Liver (tissue), 9 donors: ENCODE results near the gene GPHN. TPM values are rescaled to one million over a fixed set of nuclear protein-coding genes. Genes with fewer than 3 reads are reported as not detected.

ENCODE experiments used
- DNase-seq: peaks from one replicate; pipeline ENCODE4 v3.0.0-alpha.2; 2017; ENCODE audit warnings: low spot score
- H3K27ac ChIP-seq, 2 donors: one replicate each; pipeline ENCODE4 v1.7.0; 2013; ENCODE audit warnings: inconsistent platforms in 2 of 2, low read length in 2 of 2, control low read depth in 1 of 2, low read depth in 1 of 2, mild to moderate bottlenecking in 1 of 2
- H3K27me3 ChIP-seq, 4 donors: one replicate each; pipeline versions ENCODE4 v1.6.1 to v1.7.0; 2013; ENCODE audit warnings: low read length in 3 of 4, inconsistent platforms in 1 of 4, mild to moderate bottlenecking in 1 of 4, moderate library complexity in 1 of 4; ENCODE audit not compliant: control insufficient read depth in 4 of 4, insufficient read depth in 4 of 4
- H3K36me3 ChIP-seq, 4 donors: one replicate each; pipeline versions ENCODE4 v1.6.1 to v1.7.0; 2013; ENCODE audit warnings: low read length in 3 of 4, mild to moderate bottlenecking in 3 of 4, low read depth in 1 of 4, moderate library complexity in 1 of 4; ENCODE audit not compliant: control insufficient read depth in 4 of 4, insufficient read depth in 3 of 4
- H3K4me1 ChIP-seq, 4 donors: one replicate each; pipeline versions ENCODE4 v1.6.1 to v1.7.0; 2013; ENCODE audit warnings: low read length in 3 of 4, mild to moderate bottlenecking in 3 of 4, moderate library complexity in 1 of 4; ENCODE audit not compliant: control insufficient read depth in 4 of 4, insufficient read depth in 4 of 4
- H3K4me3 ChIP-seq, 3 donors: one replicate each; pipeline versions ENCODE4 v1.6.1 to v1.7.0; 2013; ENCODE audit warnings: low read length in 3 of 3, control low read depth in 1 of 3, low read depth in 1 of 3, mild to moderate bottlenecking in 1 of 3
- H3K9ac ChIP-seq, 2 donors: one replicate each; pipeline ENCODE4 v1.7.0; 2013; ENCODE audit warnings: low read length in 2 of 2, mild to moderate bottlenecking in 2 of 2, moderate library complexity in 2 of 2, control low read depth in 1 of 2, low read depth in 1 of 2
- H3K9me3 ChIP-seq, 4 donors: one replicate each; pipeline versions ENCODE4 v1.6.1 to v1.7.0; 2013; ENCODE audit warnings: low read length in 3 of 4; ENCODE audit not compliant: control insufficient read depth in 4 of 4
- ATF3 ChIP-seq: IDR thresholded peaks from 2 replicates; pipeline ENCODE4 v1.6.1; 2016; ENCODE audit warnings: antibody characterized with exemption
- EGR1 ChIP-seq, 2 donors: IDR thresholded peaks; 2 replicates each; pipeline ENCODE4 v1.6.1; 2016 to 2018; ENCODE audit warnings: antibody characterized with exemption in 2 of 2, low read depth in 2 of 2
- FOXA1 ChIP-seq: IDR thresholded peaks from 2 replicates; pipeline ENCODE4 v1.6.1; 2016; ENCODE audit warnings: antibody characterized with exemption
- FOXA2 ChIP-seq: IDR thresholded peaks from 2 replicates; pipeline ENCODE4 v1.6.1; 2016; ENCODE audit warnings: antibody characterized with exemption
- HNF4A ChIP-seq, 2 donors: conservative IDR thresholded peaks; 2 replicates each; pipeline ENCODE4 v1.6.1; 2016; ENCODE audit warnings: antibody characterized with exemption in 2 of 2, mild to moderate bottlenecking in 2 of 2
- JUND ChIP-seq, 2 donors: IDR thresholded peaks; 2 replicates each; pipeline ENCODE4 v1.6.1; 2016; ENCODE audit warnings: antibody characterized with exemption in 2 of 2
- NR2F2 ChIP-seq: IDR thresholded peaks from 2 replicates; pipeline ENCODE4 v1.6.1; 2016; ENCODE audit warnings: antibody characterized with exemption
- RAD21 ChIP-seq, 2 donors: IDR thresholded peaks; 2 replicates each; pipeline ENCODE4 v1.6.1; 2016; ENCODE audit warnings: antibody characterized with exemption in 2 of 2, mild to moderate bottlenecking in 2 of 2
- REST ChIP-seq: IDR thresholded peaks from 2 replicates; pipeline ENCODE4 v1.6.1; 2016; ENCODE audit warnings: antibody characterized with exemption, mild to moderate bottlenecking
- TAF1 ChIP-seq: conservative IDR thresholded peaks from 2 replicates; pipeline ENCODE4 v1.6.1; 2016; ENCODE audit warnings: antibody characterized with exemption, mild to moderate bottlenecking
- YY1 ChIP-seq: IDR thresholded peaks from 2 replicates; pipeline ENCODE4 v1.6.1; 2016; ENCODE audit warnings: antibody characterized with exemption, mild to moderate bottlenecking
- WGBS: extraction: QIAGEN DNeasy Blood & Tissue Kit; methylation state at CpG from one replicate; pipeline ENCODE4 v1.1.7; 2013; 5-methylcytosine and 5-hydroxymethylcytosine counted together
- polyA plus RNA-seq, 2 donors: library from polyadenylated mRNA; stranded (reverse) in 1 of 2; unstranded in 1 of 2; fragments of 200-250 nt in 1 of 2; fragments of >200 nt in 1 of 2; fragmentation: Nextera tagmentation in 1 of 2; extraction: Ambion mirVana in 1 of 2; gene quantifications; one replicate each; pipeline versions ENCODE4 v1.2.1 to v1.2.3, GENCODE V29; 2013 to 2015
- total RNA-seq, 2 donors: library from RNA; depleted of rRNA; stranded (reverse); fragments of >200 nt; gene quantifications; one replicate each; pipeline ENCODE4 v1.2.3, GENCODE V29; 2014
- TF ChIP-seq, protein P1 (sequence below): fragments of 150-350 bp; IDR thresholded peaks from 2 replicates; pipeline ENCODE4 v1.5.1; 2017; ENCODE audit warnings: improper control_type of control experiment, low read depth, low read length; ENCODE audit not compliant: missing input control
- TF ChIP-seq, protein P2 (sequence below): IDR thresholded peaks from 2 replicates; pipeline ENCODE4 v1.6.1; 2016; ENCODE audit warnings: antibody characterized with exemption
- TF ChIP-seq, protein P3 (sequence below): IDR thresholded peaks from 2 replicates; pipeline ENCODE4 v1.6.1; 2016; ENCODE audit warnings: antibody characterized with exemption
- donor health status: healthy.
- donor health status: healthy.
- donor health status: healthy.
- donor health status: healthy.
- donor health status: healthy.

Gene GPHN
- total and polyA plus RNA-seq, 4 donors = 18.4 to 76.4 (median 47.4) TPM

DNA sequence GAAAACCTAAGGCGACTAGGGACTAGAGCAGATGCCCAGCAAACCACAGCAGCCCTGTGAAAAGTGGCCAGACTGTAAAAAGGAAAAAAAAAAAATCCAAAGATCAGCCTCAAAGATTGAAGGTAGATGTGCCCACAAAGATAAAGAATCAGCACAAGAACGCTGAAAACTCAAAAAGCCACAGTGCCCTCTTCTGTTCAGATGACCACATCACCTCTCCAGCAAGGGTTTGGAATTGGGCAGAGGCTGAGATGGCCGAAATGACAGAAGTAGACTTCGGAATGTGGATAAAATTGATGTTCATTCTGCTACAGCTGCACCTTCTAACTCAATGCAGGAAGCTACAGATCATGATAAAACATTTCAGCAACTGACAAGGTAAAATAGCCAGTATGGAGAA lies 154.4 kb downstream of the GPHN start:
- no peak for DNase-seq
- WGBS = 79% methylated on average over 4 of the region's 4 CpGs
- no peaks in the 10 kb centered on the region for H3K36me3 ChIP-seq
- no peak overlapping the region for H3K4me3 ChIP-seq
- H3K27ac ChIP-seq = no peak overlapping the region
- peaks cover 0 to 4% (median under 1%) of the 10 kb centered on the region in 4 donors for H3K9me3 ChIP-seq
- H3K27me3 ChIP-seq = no peaks in the 10 kb centered on the region
- no peaks in the 10 kb centered on the region for H3K4me1 ChIP-seq
- no peak overlapping the region for H3K9ac ChIP-seq
- no peak for TF ChIP-seq NR2F2
- TF ChIP-seq RAD21 (IDR thresholded peaks at IDR 0.05) = peak; percentile 64 to 77
- no peak for TF ChIP-seq EGR1 (IDR thresholded peaks at IDR 0.05; ENCODE audit: low read depth in 2 of 2)
- no peak for TF ChIP-seq TAF1
- TF ChIP-seq, protein P1, sequence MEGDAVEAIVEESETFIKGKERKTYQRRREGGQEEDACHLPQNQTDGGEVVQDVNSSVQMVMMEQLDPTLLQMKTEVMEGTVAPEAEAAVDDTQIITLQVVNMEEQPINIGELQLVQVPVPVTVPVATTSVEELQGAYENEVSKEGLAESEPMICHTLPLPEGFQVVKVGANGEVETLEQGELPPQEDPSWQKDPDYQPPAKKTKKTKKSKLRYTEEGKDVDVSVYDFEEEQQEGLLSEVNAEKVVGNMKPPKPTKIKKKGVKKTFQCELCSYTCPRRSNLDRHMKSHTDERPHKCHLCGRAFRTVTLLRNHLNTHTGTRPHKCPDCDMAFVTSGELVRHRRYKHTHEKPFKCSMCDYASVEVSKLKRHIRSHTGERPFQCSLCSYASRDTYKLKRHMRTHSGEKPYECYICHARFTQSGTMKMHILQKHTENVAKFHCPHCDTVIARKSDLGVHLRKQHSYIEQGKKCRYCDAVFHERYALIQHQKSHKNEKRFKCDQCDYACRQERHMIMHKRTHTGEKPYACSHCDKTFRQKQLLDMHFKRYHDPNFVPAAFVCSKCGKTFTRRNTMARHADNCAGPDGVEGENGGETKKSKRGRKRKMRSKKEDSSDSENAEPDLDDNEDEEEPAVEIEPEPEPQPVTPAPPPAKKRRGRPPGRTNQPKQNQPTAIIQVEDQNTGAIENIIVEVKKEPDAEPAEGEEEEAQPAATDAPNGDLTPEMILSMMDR = peak; percentile 39

DNA sequence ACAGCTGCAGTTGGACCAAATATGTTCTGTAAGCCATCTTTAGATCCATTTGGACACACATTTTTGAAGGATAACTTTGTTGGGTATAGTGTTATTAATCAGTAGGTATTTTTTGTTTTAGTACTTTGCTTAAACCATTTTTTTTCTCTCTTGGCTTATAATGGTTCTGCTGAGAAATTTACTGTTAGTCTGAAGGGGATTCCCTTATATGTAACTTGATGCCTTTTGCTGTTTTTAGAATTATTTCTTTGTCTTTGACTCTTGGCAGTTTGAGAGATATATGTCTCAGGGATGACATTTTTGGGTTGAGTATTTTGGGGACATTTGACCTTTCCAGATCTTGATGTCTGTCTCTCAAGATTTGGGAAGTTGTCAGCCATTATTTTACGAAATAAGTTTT lies 169.8 kb downstream of the GPHN start:
- Histone ChIP-seq H3K36me3 (peaks cover 0 to 5% (median under 1%) of the 10 kb centered on the region in 4 donors), H3K27ac (no peak overlapping the region), H3K27me3 (no peaks in the 10 kb centered on the region), H3K9me3 (peaks cover 0 to 4% (median 1%) of the 10 kb centered on the region in 4 donors), H3K9ac (no peak overlapping the region), H3K4me3 (no peak overlapping the region), H3K4me1 (peaks cover 0 to 1% (median 0%) of the 10 kb centered on the region in 4 donors)
- TF ChIP-seq, protein P1 = no peak
- TF ChIP-seq HNF4A (conservative IDR thresholded peaks at IDR 0.05) (no peak), ATF3 (no peak)
- no peak for DNase-seq
- whole genome bisulfite sequencing = 97% methylated on average over 1 of the region's 1 CpG

DNA sequence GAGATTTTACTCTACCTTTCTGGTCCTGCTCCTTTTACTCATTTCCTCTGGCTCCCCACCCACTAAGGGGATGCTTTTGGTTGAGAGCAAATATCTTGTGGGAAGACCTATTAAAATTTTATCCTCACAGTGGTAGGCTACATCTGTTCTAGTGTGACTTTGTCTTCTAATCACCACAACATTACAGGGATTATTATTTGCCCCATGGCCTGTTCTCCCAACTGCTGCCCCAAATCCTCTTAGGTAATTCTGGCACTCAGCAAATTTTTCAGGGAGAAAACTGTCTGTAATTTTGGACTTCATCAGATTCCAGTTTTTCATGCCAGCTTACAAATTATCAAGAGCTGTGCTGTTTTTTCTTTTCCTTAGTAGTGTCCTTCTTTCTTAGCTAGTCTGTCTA lies 172.3 kb downstream of the GPHN start:
- Histone ChIP-seq H3K4me1 (peaks cover 0 to 1% (median 0%) of the 10 kb centered on the region in 4 donors), H3K27ac (no peak overlapping the region), H3K27me3 (no peaks in the 10 kb centered on the region), H3K4me3 (no peak overlapping the region), H3K9me3 (peaks cover 0 to 4% (median 1%) of the 10 kb centered on the region in 4 donors), H3K9ac (no peak overlapping the region), H3K36me3 (peaks cover 0 to 5% (median under 1%) of the 10 kb centered on the region in 4 donors)
- no peak for DNase-seq
- TF ChIP-seq YY1 (no peak), FOXA1 (no peak), ATF3 (no peak), REST (no peak), FOXA2 (no peak), RAD21 (IDR thresholded peaks at IDR 0.05) (no peak), TAF1 (no peak), NR2F2 (no peak), JUND (IDR thresholded peaks at IDR 0.05) (no peak)
- TF ChIP-seq, protein P1 = no peak
- TF ChIP-seq, protein P2, sequence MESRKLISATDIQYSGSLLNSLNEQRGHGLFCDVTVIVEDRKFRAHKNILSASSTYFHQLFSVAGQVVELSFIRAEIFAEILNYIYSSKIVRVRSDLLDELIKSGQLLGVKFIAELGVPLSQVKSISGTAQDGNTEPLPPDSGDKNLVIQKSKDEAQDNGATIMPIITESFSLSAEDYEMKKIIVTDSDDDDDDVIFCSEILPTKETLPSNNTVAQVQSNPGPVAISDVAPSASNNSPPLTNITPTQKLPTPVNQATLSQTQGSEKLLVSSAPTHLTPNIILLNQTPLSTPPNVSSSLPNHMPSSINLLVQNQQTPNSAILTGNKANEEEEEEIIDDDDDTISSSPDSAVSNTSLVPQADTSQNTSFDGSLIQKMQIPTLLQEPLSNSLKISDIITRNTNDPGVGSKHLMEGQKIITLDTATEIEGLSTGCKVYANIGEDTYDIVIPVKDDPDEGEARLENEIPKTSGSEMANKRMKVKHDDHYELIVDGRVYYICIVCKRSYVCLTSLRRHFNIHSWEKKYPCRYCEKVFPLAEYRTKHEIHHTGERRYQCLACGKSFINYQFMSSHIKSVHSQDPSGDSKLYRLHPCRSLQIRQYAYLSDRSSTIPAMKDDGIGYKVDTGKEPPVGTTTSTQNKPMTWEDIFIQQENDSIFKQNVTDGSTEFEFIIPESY = no peak
- TF ChIP-seq, protein P3, sequence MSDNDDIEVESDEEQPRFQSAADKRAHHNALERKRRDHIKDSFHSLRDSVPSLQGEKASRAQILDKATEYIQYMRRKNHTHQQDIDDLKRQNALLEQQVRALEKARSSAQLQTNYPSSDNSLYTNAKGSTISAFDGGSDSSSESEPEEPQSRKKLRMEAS = no peak
